Measurements from ENCODE around the gene CNN2. TPM values are rescaled to one million over a fixed set of nuclear protein-coding genes. Genes with fewer than 3 reads are reported as not detected.

CNN2 gene
- total RNA-seq, 2 experiments from 2014 or later: 417 to 455 TPM

DNA sequence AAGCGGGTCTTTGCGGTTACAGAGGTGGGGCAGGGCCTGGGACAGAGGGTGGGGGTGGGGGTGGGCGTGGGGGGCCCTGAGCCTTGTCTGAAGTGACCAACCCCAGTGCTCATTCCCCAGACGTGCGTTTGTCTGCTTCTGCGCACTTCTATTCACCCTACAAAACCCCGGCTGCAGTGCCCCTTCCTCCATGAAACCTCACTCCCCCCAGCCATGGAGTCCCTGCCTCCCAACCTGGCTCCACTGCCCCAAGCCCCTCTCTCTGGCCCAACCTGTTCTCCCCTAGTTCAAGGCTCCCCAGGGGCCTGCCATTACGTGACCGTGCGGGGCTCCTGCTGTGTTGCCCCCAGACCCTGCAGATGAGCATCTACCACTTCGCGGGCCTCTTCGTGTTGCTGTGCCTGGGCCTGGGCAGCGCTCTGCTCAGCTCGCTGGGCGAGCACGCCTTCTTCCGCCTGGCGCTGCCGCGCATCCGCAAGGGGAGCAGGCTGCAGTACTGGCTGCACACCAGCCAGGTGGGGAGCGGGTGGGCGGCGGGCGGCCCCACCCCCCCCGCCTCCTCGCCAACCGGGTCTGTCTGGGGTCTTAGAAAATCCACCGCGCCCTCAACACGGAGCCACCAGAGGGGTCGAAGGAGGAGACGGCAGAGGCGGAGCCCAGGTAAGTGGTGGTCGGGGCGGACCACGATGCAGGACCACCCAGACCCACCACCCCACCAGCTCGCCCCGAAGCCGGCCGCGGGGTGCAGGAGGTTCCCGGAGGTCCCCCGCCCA is 18.0 kb upstream of the CNN2 start:
- Mint-ChIP-seq H3K36me3 (ENCODE audit: low read depth) (peaks cover 17% of the 10 kb centered on the region), H3K4me1 (ENCODE audit: low read depth) (no peaks in the 10 kb centered on the region), H3K4me3 (no peak overlapping the region), H3K27me3 (ENCODE audit: low read depth) (no peaks in the 10 kb centered on the region), H3K27ac (no peak overlapping the region), H3K9me3 (ENCODE audit: insufficient read depth) (no peaks in the 10 kb centered on the region)
- ATAC-seq (no peak), DNase-seq (no peak)
- CTCF ChIA-PET: no interaction called here
- POLR2A ChIA-PET: no interaction called here

DNA sequence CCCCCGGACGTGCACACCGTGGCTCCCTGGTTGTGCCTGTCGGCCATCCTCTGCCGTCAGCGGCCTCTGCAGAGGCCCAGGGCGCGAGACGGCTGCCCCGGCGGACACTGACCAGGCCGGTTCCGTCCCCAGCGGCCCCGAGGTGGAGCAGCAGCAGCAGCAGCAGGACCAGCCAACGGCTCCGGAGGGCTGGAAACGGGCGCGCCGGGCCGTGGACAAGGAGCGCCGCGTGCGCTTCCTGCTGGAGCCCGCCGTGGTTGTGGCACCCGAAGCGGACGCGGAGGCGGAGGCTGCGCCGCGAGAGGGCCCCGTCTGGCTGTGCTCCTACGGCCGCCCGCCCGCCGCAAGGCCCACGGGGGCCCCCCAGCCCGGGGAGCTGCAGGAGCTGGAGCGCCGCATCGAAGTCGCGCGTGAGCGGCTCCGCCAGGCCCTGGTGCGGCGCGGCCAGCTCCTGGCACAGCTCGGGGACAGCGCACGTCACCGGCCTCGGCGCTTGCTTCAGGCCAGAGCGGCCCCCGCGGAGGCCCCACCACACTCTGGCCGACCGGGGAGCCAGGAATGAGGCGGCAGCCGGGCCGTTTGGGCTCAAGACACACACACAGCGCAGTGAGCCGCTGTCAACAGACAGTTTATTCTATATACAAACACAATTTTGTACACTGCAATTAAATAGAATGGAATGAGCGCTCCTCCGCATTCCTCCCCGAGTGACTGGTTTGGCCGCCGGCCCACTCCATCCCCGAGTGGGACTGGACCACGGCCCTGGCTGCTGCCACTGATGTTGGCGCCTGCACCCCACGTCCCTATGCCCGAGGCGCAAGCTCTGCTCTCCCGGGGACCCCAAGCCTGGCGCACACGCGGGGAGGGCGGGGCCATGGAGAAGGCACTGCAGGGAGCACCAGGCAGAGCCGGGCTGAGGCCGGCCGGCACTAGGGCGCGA is 17.1 kb upstream of the CNN2 start:
- ATAC-seq (no peak), DNase-seq (no peak)
- ChIA-PET POLR2A (no interaction called here), CTCF (no interaction called here)
- Mint-ChIP-seq H3K4me3 (no peak overlapping the region), H3K36me3 (ENCODE audit: low read depth) (peaks cover 23% of the 10 kb centered on the region), H3K27me3 (ENCODE audit: low read depth) (no peaks in the 10 kb centered on the region), H3K27ac (no peak overlapping the region), H3K9me3 (ENCODE audit: insufficient read depth) (no peaks in the 10 kb centered on the region), H3K4me1 (ENCODE audit: low read depth) (peaks cover 2% of the 10 kb centered on the region)

DNA sequence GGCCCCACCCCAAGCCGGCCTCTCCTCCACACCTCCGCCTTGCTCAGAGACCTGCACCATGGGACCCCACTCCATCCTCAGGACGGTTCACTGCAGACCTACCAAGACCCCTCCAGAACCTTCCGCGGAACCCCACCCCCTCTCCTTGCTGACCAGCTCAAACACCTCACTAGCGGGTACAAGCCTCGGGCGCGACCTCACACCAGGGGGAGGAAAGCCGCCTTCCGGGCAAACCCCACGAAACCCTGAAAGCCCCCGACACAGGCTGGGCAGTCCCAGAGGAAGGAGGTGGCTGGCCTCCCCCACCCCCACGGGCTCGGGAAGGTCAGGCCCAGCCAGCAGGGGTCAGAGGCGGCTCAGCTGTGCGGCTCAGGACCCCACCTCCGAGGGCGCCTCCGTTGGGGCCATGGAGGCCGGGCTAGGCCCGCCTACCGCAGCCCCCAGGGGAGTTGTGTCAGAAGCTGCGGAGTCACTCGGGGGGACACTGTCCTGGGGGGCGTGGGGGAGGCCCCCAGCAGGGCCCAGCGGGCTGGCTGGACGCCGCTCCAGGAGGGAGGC is 16.3 kb upstream of the CNN2 start:
- Mint-ChIP-seq H3K9me3 (ENCODE audit: insufficient read depth) (no peaks in the 10 kb centered on the region), H3K27me3 (ENCODE audit: low read depth) (no peaks in the 10 kb centered on the region), H3K27ac (no peak overlapping the region), H3K36me3 (ENCODE audit: low read depth) (peaks cover 23% of the 10 kb centered on the region), H3K4me3 (no peak overlapping the region), H3K4me1 (ENCODE audit: low read depth) (peaks cover 2% of the 10 kb centered on the region)
- POLR2A ChIA-PET: no interaction called here
- DNase-seq (no peak), ATAC-seq (no peak)
- CTCF ChIA-PET: no interaction called here

DNA sequence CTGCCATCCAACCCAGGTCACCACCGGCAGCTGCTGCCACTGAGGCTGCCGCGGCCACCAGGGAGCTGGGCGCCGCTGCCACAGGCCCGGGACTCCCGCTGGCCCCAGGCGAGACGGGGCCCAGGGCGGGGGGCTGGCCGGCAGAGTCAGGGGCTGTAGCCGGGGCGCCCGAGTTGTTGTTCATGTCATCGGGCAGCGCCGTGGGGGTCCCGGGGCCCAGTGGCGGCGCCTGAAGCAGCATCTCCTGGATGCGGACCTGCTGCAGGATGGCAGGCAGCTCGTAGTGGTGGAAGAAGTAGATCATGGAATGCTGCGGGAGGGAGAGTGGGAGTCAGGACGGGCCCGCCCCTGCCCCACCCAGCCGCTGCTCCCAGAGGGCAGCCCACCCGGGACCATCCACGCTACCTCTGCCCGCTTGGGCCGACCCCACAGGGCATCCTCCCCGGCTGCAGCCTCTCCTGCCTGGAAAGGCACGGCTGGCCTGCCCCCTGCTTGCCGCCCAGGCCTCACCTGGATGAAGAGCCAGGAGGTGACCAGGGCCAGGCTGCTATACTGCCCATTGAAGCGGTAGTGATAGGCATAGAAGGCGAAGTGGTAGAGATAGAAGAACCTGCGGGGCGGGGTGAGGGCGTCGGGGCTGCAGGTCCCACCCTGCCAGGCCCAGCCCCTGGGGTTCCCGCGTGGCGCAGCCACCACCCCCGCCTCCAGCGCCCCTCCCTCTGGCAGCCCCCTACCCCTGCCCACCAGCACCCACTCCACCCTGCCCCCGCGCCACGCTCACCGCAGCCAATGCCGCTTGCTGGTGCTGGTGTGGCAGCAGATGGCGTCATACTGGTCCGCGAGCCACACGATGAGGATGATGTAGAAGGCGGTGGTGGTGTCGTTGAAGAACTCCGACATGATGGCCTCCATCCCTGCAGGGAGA is 15.6 kb upstream of the CNN2 start:
- H3K4me1 Mint-ChIP-seq (ENCODE audit: low read depth): peaks cover 2% of the 10 kb centered on the region

DNA sequence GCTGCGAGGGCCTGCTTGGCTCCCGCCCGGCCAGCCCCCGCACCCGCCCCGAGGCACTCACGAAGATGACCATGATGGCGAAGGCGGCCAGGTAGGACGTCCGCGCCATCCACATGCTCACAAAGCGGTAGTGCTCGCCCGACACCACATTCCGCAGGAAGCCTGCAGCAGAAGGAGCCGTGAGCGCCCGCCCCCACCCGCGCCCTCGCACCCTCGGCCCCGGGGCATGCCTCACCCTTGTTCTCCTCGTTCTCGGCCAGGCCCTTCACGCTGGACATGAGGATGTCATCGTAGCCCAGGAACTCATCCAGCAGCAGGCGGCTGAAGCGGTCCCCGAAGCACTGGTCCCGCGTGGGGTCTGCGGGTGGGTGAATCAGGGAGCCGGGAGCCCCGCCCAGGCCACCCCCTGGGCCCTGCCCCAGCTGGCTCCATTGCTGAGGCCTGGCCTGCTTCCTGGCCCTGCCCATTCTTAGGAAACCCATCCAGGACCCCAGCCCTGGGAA is 14.5 kb upstream of the CNN2 start:
- Mint-ChIP-seq H3K4me1 (ENCODE audit: low read depth) (peaks cover 4% of the 10 kb centered on the region), H3K36me3 (ENCODE audit: low read depth) (peaks cover 21% of the 10 kb centered on the region), H3K27ac (no peak overlapping the region), H3K9me3 (ENCODE audit: insufficient read depth) (no peaks in the 10 kb centered on the region), H3K4me3 (no peak overlapping the region), H3K27me3 (ENCODE audit: low read depth) (no peaks in the 10 kb centered on the region)
- POLR2A ChIA-PET: no interaction called here
- ATAC-seq (no peak), DNase-seq (no peak)
- CTCF ChIA-PET: no interaction called here

More for the DNA sequence above, 15.6 kb upstream of the CNN2 start:
- ChIA-PET CTCF (no interaction called here), POLR2A (no interaction called here)
- H3K27ac Mint-ChIP-seq: no peak overlapping the region
- ATAC-seq (no peak), DNase-seq (no peak)
- H3K36me3 Mint-ChIP-seq (ENCODE audit: low read depth): peaks cover 23% of the 10 kb centered on the region
- no peak overlapping the region for H3K4me3 Mint-ChIP-seq
- no peaks in the 10 kb centered on the region for H3K27me3 Mint-ChIP-seq (ENCODE audit: low read depth)
- no peaks in the 10 kb centered on the region for H3K9me3 Mint-ChIP-seq (ENCODE audit: insufficient read depth)

DNA sequence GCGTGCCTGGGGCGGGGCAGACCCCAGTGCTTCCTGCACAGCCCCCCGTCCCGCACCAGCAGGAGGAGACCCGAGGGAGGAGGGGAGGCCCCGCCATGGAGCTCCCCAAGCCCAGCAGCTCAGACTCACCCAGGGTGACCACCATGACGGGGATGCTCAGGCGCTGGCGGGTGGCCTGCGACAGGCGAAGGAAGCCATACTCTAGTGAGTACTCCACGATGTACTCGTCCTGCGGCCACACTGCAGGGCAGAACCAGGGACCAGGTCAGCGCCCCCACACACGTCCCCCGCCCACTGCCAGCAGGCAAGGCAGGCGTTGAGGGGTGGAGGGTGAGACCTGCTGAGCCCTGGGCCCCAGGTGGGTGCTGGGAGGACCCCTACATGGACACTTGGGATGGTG is 14.1 kb upstream of the CNN2 start:
- CTCF ChIA-PET: no interaction called here
- H3K4me3 Mint-ChIP-seq: no peak overlapping the region
- POLR2A ChIA-PET: no interaction called here

DNA sequence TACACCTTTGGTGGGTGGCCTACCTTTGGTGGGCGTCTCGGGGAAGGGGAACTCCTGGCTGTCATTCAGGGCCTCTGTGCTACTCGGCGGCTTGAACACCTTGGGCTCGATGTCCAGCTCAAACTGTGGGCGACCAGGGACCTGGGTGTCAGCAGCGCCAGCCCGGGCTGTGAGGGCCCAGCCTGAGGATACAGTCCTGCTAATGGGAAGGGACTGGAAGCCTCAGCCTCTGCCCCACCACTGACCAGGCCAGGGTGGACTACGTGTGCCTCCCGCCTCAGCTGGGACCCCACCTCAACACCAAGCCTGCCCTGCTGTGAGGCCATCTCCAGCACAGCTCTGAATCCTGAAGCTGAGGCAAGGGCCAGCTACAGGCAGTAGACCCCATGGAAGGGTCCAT is 13.2 kb upstream of the CNN2 start:
- Mint-ChIP-seq H3K9me3 (ENCODE audit: insufficient read depth) (no peaks in the 10 kb centered on the region), H3K4me1 (ENCODE audit: low read depth) (peaks cover 18% of the 10 kb centered on the region), H3K4me3 (no peak overlapping the region), H3K27ac (no peak overlapping the region), H3K27me3 (ENCODE audit: low read depth) (no peaks in the 10 kb centered on the region), H3K36me3 (ENCODE audit: low read depth) (peaks cover 20% of the 10 kb centered on the region)
- ChIA-PET CTCF (no interaction called here), POLR2A (no interaction called here)
- DNase-seq: no peak
- ATAC-seq: no peak

More for the DNA sequence above, 14.1 kb upstream of the CNN2 start:
- peaks cover 19% of the 10 kb centered on the region for H3K36me3 Mint-ChIP-seq (ENCODE audit: low read depth)
- no peak overlapping the region for H3K27ac Mint-ChIP-seq
- ATAC-seq (no peak), DNase-seq (no peak)
- peaks cover 9% of the 10 kb centered on the region for H3K4me1 Mint-ChIP-seq (ENCODE audit: low read depth)
- no peaks in the 10 kb centered on the region for H3K27me3 Mint-ChIP-seq (ENCODE audit: low read depth)
- H3K9me3 Mint-ChIP-seq (ENCODE audit: insufficient read depth): no peaks in the 10 kb centered on the region

DNA sequence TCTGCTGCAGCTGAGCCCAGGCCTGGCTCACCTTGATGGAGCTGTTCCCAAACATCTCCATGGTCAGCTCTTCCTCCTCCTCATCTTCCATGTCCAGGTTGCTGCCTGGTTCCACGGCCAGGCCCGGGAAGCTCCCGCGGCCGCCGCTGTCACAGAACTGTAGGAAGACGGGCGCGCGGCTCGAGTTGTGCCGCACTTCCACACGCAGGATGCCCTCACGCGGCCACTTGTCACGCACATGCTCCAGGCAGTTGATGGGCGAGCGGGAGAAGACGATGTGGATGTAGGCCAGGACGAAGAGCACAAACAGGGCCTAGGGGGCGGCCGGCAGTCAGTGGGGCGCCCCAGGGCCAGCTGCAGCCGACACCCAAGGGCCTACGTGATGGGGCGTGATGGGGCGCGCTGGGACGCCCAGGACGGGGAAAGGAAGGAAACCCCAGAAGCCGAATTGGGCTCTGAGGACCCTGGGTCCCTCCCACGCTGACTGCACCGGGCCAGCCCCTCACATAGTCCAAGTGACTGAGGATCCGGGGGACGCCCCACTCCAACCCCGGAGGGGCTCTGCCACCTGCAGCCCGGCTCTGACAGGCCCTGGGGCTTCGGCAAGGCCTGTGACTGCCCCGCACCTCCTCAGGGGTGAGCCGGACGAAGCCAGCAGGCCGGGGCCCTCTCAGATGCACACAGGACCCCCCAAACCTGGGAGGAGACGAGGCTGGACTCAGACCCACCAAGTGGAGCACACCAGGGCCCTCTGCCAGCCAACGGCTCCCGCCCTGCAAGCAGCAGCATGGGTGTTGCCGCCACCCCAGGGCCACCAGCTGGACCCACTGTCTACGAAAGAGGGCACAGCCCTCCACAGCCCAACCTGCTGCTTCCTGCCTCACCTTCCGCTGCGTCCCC is 12.0 kb upstream of the CNN2 start:
- ATAC-seq: no peak
- Mint-ChIP-seq H3K9me3 (ENCODE audit: insufficient read depth) (no peaks in the 10 kb centered on the region), H3K27me3 (ENCODE audit: low read depth) (no peaks in the 10 kb centered on the region), H3K4me1 (ENCODE audit: low read depth) (peaks cover 29% of the 10 kb centered on the region), H3K36me3 (ENCODE audit: low read depth) (peaks cover 20% of the 10 kb centered on the region), H3K4me3 (no peak overlapping the region), H3K27ac (no peak overlapping the region)
- CTCF ChIA-PET: no interaction called here
- DNase-seq: no peak
- POLR2A ChIA-PET: no interaction called here

DNA sequence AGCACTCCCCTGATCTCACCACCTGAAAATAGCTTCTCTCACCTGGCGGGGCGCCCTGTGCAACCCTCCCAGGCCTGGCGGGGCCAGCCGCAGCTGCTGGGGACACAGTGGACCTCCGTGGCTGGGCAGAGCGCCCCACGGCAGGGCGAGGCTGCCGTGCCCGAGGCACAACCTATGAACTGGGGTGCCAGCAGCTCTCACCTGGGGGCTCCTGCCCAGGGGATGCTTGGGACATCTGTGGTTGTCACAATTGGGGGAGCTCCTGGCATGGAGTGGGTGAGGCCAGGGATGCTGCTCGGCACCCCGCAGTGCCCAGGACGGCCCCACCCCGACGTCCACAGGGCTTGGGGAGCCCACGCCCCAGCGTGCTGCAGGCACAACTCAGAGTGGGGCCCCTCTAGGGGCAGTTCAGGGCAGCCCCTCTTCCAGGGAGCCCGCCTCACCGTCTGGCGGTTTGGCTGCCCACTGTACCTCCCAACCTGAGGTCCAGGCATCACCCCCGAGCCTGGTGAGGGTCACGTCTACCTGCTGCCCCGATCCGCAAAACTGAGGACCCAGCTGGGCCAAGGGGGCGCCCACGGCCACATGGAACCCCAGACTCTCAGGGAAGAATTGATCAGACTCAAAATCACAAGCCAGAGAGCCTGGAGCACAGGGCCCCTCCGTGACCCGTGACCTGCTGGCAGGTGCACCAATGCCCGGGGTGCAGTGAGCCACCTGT is 11.2 kb upstream of the CNN2 start:
- Mint-ChIP-seq H3K27ac (no peak overlapping the region), H3K4me3 (no peak overlapping the region), H3K27me3 (ENCODE audit: low read depth) (no peaks in the 10 kb centered on the region), H3K4me1 (ENCODE audit: low read depth) (peaks cover 34% of the 10 kb centered on the region), H3K9me3 (ENCODE audit: insufficient read depth) (no peaks in the 10 kb centered on the region), H3K36me3 (ENCODE audit: low read depth) (peaks cover 21% of the 10 kb centered on the region)
- ATAC-seq (no peak), DNase-seq (no peak)
- ChIA-PET POLR2A (no interaction called here), CTCF (no interaction called here)

DNA sequence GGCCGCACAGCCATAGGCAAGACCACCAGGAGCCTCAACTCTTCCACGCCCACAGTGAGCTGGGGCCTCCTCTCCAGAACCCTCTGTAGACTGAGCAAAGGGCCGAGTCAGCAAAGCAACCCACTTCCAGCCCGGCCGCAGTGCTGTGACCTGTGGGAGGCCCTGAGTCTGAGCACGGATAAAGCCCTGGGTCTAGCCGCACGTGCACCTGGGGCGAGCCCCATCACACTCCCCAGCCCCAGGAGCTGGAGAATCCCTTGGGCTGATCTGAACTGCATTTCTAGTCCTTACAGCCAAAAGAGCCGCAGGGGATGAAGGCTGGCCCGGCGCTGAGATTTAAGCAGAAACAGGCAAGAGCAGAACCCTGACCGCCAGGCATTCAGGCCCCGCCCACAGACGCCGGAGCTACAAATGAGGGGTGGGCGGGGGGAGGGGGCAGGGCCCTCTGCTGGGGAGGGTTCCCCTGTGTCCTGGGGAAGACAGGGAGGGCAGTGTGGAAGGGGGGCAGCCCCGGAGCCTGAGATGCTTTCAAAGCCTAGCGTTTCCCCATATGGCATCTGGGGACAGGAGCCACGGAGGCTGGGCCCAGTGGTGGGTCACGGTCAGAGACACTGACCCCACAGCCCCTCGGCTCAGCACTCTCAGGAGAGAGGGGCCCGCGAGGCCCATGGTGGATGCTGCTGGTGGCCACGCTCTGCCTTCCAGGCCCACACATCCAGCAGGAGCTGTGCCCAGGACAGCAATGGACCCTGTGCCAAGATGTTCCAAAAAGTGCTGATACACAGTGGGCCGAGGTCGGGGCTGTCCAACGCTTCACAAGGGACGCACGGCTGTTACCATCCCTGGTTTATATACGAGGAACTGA is 10.4 kb upstream of the CNN2 start:
- DNase-seq (no peak), ATAC-seq (no peak)
- POLR2A ChIA-PET: no interaction called here
- Mint-ChIP-seq H3K4me1 (ENCODE audit: low read depth) (peaks cover 35% of the 10 kb centered on the region), H3K9me3 (ENCODE audit: insufficient read depth) (no peaks in the 10 kb centered on the region), H3K27me3 (ENCODE audit: low read depth) (no peaks in the 10 kb centered on the region), H3K27ac (peak overlapping the region; percentile 43), H3K4me3 (no peak overlapping the region), H3K36me3 (ENCODE audit: low read depth) (peaks cover 20% of the 10 kb centered on the region)
- CTCF ChIA-PET: no interaction called here

Data from activated CD8-positive, alpha-beta T cell treated with anti-CD3 and anti-CD28 coated beads, Interleukin-2, amount 10 ng/mL, durations not matched to agents 7 days and 5 days (primary cell).